GM12878 (cell line): ENCODE results near the gene HTD2. TPM values are rescaled to one million over a fixed set of nuclear protein-coding genes. Genes with fewer than 3 reads are reported as not detected.
A peak's percentile ranks its signal among the peaks of the same experiment; 100 is the strongest.

Experiments
- ATAC-seq: fragments of 200-7000 bp; cut with Tn5 transposase; 3 replicates; pipeline ENCODE4 v1.9.1; 2020; ENCODE audit warnings: mild to moderate bottlenecking, moderate library complexity
- BruUV-seq: library from RNA; stranded (reverse); fragments of 400-500 nt; replicated peaks from 2 replicates; lab custom pipeline; 2021; lab: Mats Ljungman, UMichigan
- CTCF ChIA-PET: fragments of 300-600 bp; sonication (Branson Sonifier 250); formaldehyde crosslinking; extraction: SDS; loops from one replicate; lab custom pipeline; 2021; ENCODE audit warnings: inconsistent platforms; lab: Yijun Ruan, JAX
- POLR2A ChIA-PET: fragments of 350-600 bp; formaldehyde crosslinking; extraction: SDS; loops from one replicate; lab custom pipeline; 2021; ENCODE audit warnings: inconsistent platforms; lab: Charles Lee
- RAD21 ChIA-PET: fragments of 300-600 bp; sonication (Branson Sonifier 250); formaldehyde crosslinking; loops from one replicate; lab custom pipeline; 2023; ENCODE audit warnings: antibody characterized with exemption; ENCODE audit not compliant: unreplicated experiment; lab: Charles Lee
- SMC1A ChIA-PET: fragments of 300-600 bp; sonication (Branson Sonifier 250); formaldehyde crosslinking; loops from one replicate; lab custom pipeline; 2023; ENCODE audit not compliant: unreplicated experiment, uncharacterized antibody; lab: Charles Lee
- DNase-seq: peaks from one replicate; pipeline ENCODE4 v3.0.0-alpha.2; 2011; ENCODE audit warnings: low read depth, low spot score
- FAIRE-seq: peaks from 3 replicates; lab custom pipeline; 2011; peaks lifted over from hg19 to GRCh38; lab: Jason Lieb, UNC
- H2AFZ ChIP-seq: 2 replicates; pipeline ENCODE4 v1.6.0; 2011; ENCODE audit warnings: low read depth, low read length, control low read depth; ENCODE audit not compliant: control insufficient read depth
- H3K27ac ChIP-seq: 2 replicates; pipeline ENCODE4 v1.5.1; 2011; ENCODE audit warnings: control low read depth; ENCODE audit not compliant: control insufficient read depth, insufficient read depth
- H3K27me3 ChIP-seq, 2 experiments: replicated peaks in 1 of 2; 2 replicates each; pipeline versions ENCODE4 v1.6.0 to v1.6.1; 2011; ENCODE audit warnings: low read length in 1 of 2; ENCODE audit not compliant: control insufficient read depth in 2 of 2, insufficient read depth in 2 of 2
- H3K36me3 ChIP-seq, 2 experiments: 2 replicates each; pipeline ENCODE4 v1.5.1; 2011; ENCODE audit warnings: low read length in 1 of 2; ENCODE audit not compliant: control insufficient read depth in 2 of 2, insufficient read depth in 2 of 2
- H3K4me1 ChIP-seq: 2 replicates; pipeline ENCODE4 v1.6.1; 2011; ENCODE audit warnings: mild to moderate bottlenecking, low read length, moderate library complexity, mixed read lengths; ENCODE audit not compliant: control insufficient read depth, insufficient read depth
- H3K4me2 ChIP-seq: 2 replicates; pipeline ENCODE4 v1.6.0; 2011; ENCODE audit warnings: control low read depth; ENCODE audit not compliant: control insufficient read depth, insufficient read depth
- H3K4me3 ChIP-seq: fragments of 200-600 bp; sonication (generic); 2 replicates; pipeline ENCODE4 v1.5.1; 2016
- H3K79me2 ChIP-seq: 2 replicates; pipeline ENCODE4 v1.6.0; 2011; ENCODE audit warnings: low read length; ENCODE audit not compliant: control insufficient read depth, insufficient read depth
- H3K9ac ChIP-seq: 2 replicates; pipeline ENCODE4 v1.8.0; 2011; ENCODE audit warnings: low read length, control low read depth, mixed read lengths; ENCODE audit not compliant: control insufficient read depth, insufficient read depth
- H3K9me3 ChIP-seq: replicated peaks from 3 replicates; pipeline ENCODE4 v1.5.1; 2011; ENCODE audit warnings: mild to moderate bottlenecking, low read length; ENCODE audit not compliant: control insufficient read depth, insufficient read depth
- H4K20me1 ChIP-seq: 2 replicates; pipeline ENCODE4 v1.6.0; 2011; ENCODE audit not compliant: control insufficient read depth, insufficient read depth
- BCL11A ChIP-seq: IDR thresholded peaks from 2 replicates; pipeline ENCODE4 v1.6.1; 2011; ENCODE audit warnings: low read depth, low read length
- BHLHE40 ChIP-seq, 2 experiments: fragments of 450-650 bp in 1 of 2; IDR thresholded peaks; 2 replicates each; pipeline ENCODE4 v1.6.1; 2011 to 2017; ENCODE audit warnings: low read depth in 2 of 2, borderline replicate concordance in 1 of 2, improper control_type of control experiment in 1 of 2, low read length in 1 of 2, mild to moderate bottlenecking in 1 of 2
- EED ChIP-seq: sonication (generic); IDR thresholded peaks from 2 replicates; pipeline ENCODE4 v1.6.1; 2016; ENCODE audit warnings: antibody characterized with exemption, low read depth
- ELK1 ChIP-seq: IDR thresholded peaks from 2 replicates; pipeline ENCODE4 v1.6.1; 2012; ENCODE audit warnings: low read depth, low read length, improper control_type of control experiment
- FOXM1 ChIP-seq: IDR thresholded peaks from 2 replicates; pipeline ENCODE4 v1.6.1; 2012; ENCODE audit warnings: low read depth, mild to moderate bottlenecking, inconsistent platforms, low read length, moderate library complexity
- GABPA ChIP-seq: IDR thresholded peaks from 2 replicates; pipeline ENCODE4 v1.6.1; 2014; ENCODE audit warnings: antibody characterized with exemption, low read depth, mild to moderate bottlenecking, inconsistent platforms
- JUNB ChIP-seq: IDR thresholded peaks from 2 replicates; pipeline ENCODE4 v1.6.1; 2016; ENCODE audit warnings: antibody characterized with exemption, mild to moderate bottlenecking
- LARP7 ChIP-seq: fragments of 450-650 bp; IDR thresholded peaks from 2 replicates; pipeline ENCODE4 v1.6.1; 2017; ENCODE audit warnings: mild to moderate bottlenecking
- MEF2A ChIP-seq: IDR thresholded peaks from 2 replicates; pipeline ENCODE4 v1.6.1; 2011; ENCODE audit warnings: low read depth, mild to moderate bottlenecking, low read length, moderate library complexity; ENCODE audit not compliant: insufficient read depth
- MEF2B ChIP-seq: fragments of 450-650 bp; IDR thresholded peaks from 2 replicates; pipeline ENCODE4 v1.6.1; 2018; ENCODE audit warnings: mild to moderate bottlenecking, moderate library complexity; ENCODE audit not compliant: partially characterized antibody, poor library complexity, severe bottlenecking
- NFIC ChIP-seq: IDR thresholded peaks from 2 replicates; pipeline ENCODE4 v1.6.1; 2012; ENCODE audit warnings: low read depth, mild to moderate bottlenecking, inconsistent platforms, low read length, moderate library complexity
- PAX5 ChIP-seq: IDR thresholded peaks from 2 replicates; pipeline ENCODE4 v1.6.1; 2011; ENCODE audit warnings: low read depth, low read length, borderline replicate concordance
- POU2F2 ChIP-seq: IDR thresholded peaks from 3 replicates; pipeline ENCODE4 v1.6.1; 2011; ENCODE audit warnings: low read depth, mild to moderate bottlenecking, low read length, borderline replicate concordance
- RAD21 ChIP-seq: IDR thresholded peaks from 2 replicates; pipeline ENCODE4 v1.6.1; 2011; ENCODE audit warnings: mild to moderate bottlenecking, low read depth, low read length, moderate library complexity; ENCODE audit not compliant: insufficient read depth
- RUNX3 ChIP-seq: IDR thresholded peaks from 2 replicates; pipeline ENCODE4 v1.6.1; 2012; ENCODE audit warnings: low read length, inconsistent platforms
- YY1 ChIP-seq: IDR thresholded peaks from 2 replicates; pipeline ENCODE4 v1.6.1; 2011; ENCODE audit warnings: low read depth, mild to moderate bottlenecking, low read length
- ZBTB40 ChIP-seq: fragments of 450-650 bp; IDR thresholded peaks from 2 replicates; pipeline ENCODE4 v1.6.1; 2016; ENCODE audit warnings: mild to moderate bottlenecking, moderate library complexity, borderline replicate concordance
- ZSCAN29 ChIP-seq: fragments of 450-650 bp; IDR thresholded peaks from 2 replicates; pipeline ENCODE4 v1.6.1; 2017; ENCODE audit warnings: mild to moderate bottlenecking, moderate library complexity
- WGBS: methylation state at CpG from one replicate; pipeline ENCODE4 v1.1.6; 2016; ENCODE audit warnings: low lambda C conversion rate; ENCODE audit not compliant: insufficient replicate concordance, insufficient coverage; ENCODE audit errors: missing lambda C conversion rate; 5-methylcytosine and 5-hydroxymethylcytosine counted together
- in situ Hi-C: fragments of 300-500 bp; cut with MboI; formaldehyde crosslinking; loops from 9 replicates; pipeline ENCODE4 v1.14.3; 2018; ENCODE audit warnings: mixed read lengths
- intact Hi-C: fragments of 100-400 bp; cut with micrococcal nuclease; formaldehyde crosslinking; loops from one replicate; pipeline ENCODE4 v1.14.2; 2022; ENCODE audit not compliant: unreplicated experiment
- polyA plus RNA-seq, 11 experiments: library from polyadenylated mRNA; depleted of rRNA in 4 of 11; unstranded in 6 of 11; stranded (reverse) in 5 of 11; fragments of >200 nt; fragmentation: Nextera tagmentation in 4 of 11; fragmentation: Illumina TruSeq in 1 of 11; extraction: Ambion mirVana in 4 of 11; extraction: Trizol in 1 of 11; gene quantifications; 1 replicate in 1 of 11; 2 replicates in 10 of 11; pipeline versions ENCODE4 v1.2.1 to v1.2.3, GENCODE V29; 2011 to 2016; ENCODE audit warnings: inconsistent platforms in 2 of 11, missing spikeins in 2 of 11, low read depth in 1 of 11
- total RNA-seq, 4 experiments: library from RNA; depleted of rRNA in 3 of 4; stranded (reverse); fragments of >200 nt in 3 of 4; fragmentation: Illumina TruSeq in 1 of 4; extraction: Trizol in 1 of 4; gene quantifications; 2 replicates each; pipeline versions ENCODE4 v1.2.1 to v1.2.3, GENCODE V29; 2013 to 2021

Gene HTD2
- total and polyA plus RNA-seq, 10 of the 15 experiments (the other 5 are each of a cell fraction or from before 2014, with no cell fraction given), result 5.9 to 24.7 (median 9.5) TPM

DNA sequence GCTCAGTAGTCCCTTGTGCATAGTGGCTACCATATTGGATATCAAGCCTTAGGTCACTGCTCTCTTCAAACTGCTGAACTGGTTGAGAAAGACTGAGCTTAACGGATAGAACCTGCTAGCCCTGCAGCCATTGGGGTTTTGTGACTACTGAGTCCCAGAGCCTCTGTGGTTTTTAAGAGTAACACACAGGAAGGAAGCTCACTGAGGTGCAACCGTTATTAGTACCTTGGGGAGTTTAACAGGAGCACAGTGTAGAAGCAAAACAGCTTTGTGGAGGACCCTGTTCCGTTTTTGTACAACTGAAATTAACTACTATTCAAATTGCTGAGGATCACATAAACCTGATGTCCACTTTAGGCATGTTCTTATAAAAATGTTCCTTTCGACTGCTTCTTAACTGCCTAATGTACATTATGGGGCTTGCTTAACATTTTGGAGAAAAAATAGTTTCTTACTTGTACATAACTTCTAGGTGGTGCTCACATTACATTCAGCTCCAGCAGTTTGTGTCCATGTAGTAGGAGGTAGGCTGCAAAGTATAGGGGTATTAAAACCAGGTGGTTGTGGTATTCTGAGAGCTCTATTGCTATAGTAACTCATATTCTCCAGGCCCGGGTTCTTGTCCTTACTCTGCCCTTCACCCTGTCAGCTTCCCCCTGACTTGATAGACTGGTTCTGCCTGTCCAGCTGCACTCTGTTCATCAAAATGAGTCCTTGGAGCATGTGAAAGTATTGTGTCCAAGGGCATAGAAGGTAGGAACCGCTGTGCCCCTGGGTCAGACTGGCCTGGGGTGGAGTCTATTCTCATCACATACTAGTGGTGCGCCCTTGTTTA is 43.7 kb downstream of the HTD2 start:
- ChIA-PET POLR2A (interaction anchor here (0.8 to 12.7 kb wide), 8 partner anchors 14 to 153 kb away, joined by 3 to 221 read pairs (median 3); partner anchors contain the start of gene PXK), RAD21 (interaction anchor here (0.6 to 8.7 kb wide), 17 partner anchors 9 to 162 kb away, joined by 3 to 149 read pairs (median 4); partner anchors contain the start of genes HTD2, KCTD6, PXK and RPP14), CTCF (interaction anchor here (0.6 to 12.5 kb wide), 17 partner anchors 13 to 176 kb away, joined by 3 to 204 read pairs (median 3); partner anchors contain the start of genes HTD2, KCTD6, PXK and RPP14), SMC1A (interaction anchor here (0.5 to 15.0 kb wide), 25 partner anchors 14 to 178 kb away, joined by 3 to 324 read pairs (median 4); partner anchors contain the start of genes HTD2, PXK and RPP14)
- BruUV-seq, result no TSS peak
- FAIRE-seq (peak; percentile 92), DNase-seq (peak; percentile 87), ATAC-seq (peak; percentile 88)
- no peaks in the 10 kb centered on the region for H3K36me3 ChIP-seq
- in situ Hi-C loops (no loop called here), intact Hi-C loops (loop anchor here (1.0 kb wide), 1 partner anchor 15 kb away; no protein-coding TSS in a partner anchor)
- H3K4me1 ChIP-seq, result peaks cover 55% of the 10 kb centered on the region
- H3K4me2 ChIP-seq, result peak overlapping the region; percentile 69
- WGBS, result 0% methylated on average over 7 of the region's 7 CpGs
- H3K4me3 ChIP-seq, result peak overlapping the region; percentile 9; the same call in 1 of the 2 replicates
- peak overlapping the region; percentile 85 for H3K27ac ChIP-seq
- no peaks in the 10 kb centered on the region for H4K20me1 ChIP-seq
- no peaks in the 10 kb centered on the region for H3K9me3 ChIP-seq
- H3K27me3 ChIP-seq, result no peaks in the 10 kb centered on the region
- peak overlapping the region; percentile 62 for H2AFZ ChIP-seq
- peak overlapping the region; percentile 18; the same call in 1 of the 2 replicates for H3K9ac ChIP-seq
- peaks cover 7% of the 10 kb centered on the region for H3K79me2 ChIP-seq
- TF ChIP-seq BCL11A (peak; percentile 41; the same call in 1 of the 2 replicates), BHLHE40 (IDR thresholded peaks at IDR 0.05; ENCODE audit: borderline replicate concordance in 1 of 2, low read depth in 2 of 2, low read length in 1 of 2) (no peak), ZBTB40 (peak; percentile 67; the same call in 1 of the 2 replicates), RUNX3 (peak; percentile 97), PAX5 (peak; percentile 25; the same call in 1 of the 2 replicates), ZSCAN29 (no peak), ELK1 (no peak), JUNB (peak; percentile 26; the same call in 1 of the 2 replicates), NFIC (peak; percentile 84), MEF2B (peak; percentile 35), FOXM1 (peak; percentile 73; the same call in 1 of the 2 replicates), POU2F2 (peak; percentile 33; the same call in 1 of the 3 replicates), GABPA (peak; percentile 88), MEF2A (peak; percentile 74; the same call in 1 of the 2 replicates), YY1 (peak; percentile 82), RAD21 (no peak), LARP7 (no peak), EED (peak; percentile 74)
